Adrenal gland (tissue), 5 donors: ENCODE measurements around the gene TSPYL1.
A peak's percentile ranks its signal among the peaks of the same experiment; 100 is the strongest.

ENCODE experiments used
- POLR2A ChIP-seq, 2 donors: fragments of 450-650 bp; IDR thresholded peaks; one replicate each; pipeline ENCODE4 v1.6.1; 2017; ENCODE audit warnings: antibody characterized with exemption in 2 of 2, mild to moderate bottlenecking in 2 of 2, moderate library complexity in 1 of 2
- TF ChIP-seq, protein P1 (sequence below), 6 experiments: fragments of 450-650 bp in 4 of 6; fragments of 200-600 bp in 2 of 6; sonication (generic) in 1 of 6; IDR thresholded peaks; 1 replicate in 5 of 6; 2 replicates in 1 of 6; pipeline versions ENCODE4 v1.5.1 to v1.8.0; 2016 to 2021; ENCODE audit warnings: antibody characterized with exemption in 6 of 6, mild to moderate bottlenecking in 2 of 6, moderate library complexity in 1 of 6
- donor health status: DM: no; HTN: no; CAD: no.

DNA sequence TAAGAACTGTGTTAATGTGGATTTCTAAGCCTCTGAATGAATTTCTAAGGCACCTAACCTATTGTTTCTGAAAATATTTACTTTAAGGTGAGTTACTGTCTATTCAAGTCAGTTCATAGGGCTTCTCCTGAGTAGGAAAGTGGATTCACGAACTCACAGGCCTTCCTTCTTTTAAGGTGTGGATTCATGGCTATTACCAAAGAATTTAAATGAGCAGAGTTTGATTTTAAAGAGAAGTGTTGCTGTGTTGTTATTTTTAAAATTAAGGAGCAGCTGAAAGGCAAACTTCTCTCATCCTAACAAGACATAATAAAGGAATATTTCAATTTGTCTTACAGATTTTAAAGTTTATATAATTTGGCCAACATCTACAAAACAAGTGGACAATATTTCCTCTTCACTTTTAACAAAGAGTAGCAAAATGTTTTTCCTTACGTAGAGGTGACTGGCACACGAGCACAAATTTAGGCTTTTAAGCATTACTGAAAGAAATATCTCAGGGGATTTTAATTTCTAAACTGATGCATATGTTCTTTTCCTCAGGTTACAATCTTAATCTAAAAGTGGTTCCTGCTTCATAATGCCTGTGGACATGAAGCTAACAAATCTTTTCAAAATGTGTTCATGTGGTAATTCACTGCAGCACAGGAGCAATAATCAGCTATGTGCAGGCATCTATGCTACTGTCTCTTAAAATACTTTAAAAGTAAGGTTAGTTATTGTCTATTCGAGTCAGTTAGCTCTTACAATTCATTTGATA is 25.3 kb downstream of the TSPYL1 start:
- TF ChIP-seq, protein P1, sequence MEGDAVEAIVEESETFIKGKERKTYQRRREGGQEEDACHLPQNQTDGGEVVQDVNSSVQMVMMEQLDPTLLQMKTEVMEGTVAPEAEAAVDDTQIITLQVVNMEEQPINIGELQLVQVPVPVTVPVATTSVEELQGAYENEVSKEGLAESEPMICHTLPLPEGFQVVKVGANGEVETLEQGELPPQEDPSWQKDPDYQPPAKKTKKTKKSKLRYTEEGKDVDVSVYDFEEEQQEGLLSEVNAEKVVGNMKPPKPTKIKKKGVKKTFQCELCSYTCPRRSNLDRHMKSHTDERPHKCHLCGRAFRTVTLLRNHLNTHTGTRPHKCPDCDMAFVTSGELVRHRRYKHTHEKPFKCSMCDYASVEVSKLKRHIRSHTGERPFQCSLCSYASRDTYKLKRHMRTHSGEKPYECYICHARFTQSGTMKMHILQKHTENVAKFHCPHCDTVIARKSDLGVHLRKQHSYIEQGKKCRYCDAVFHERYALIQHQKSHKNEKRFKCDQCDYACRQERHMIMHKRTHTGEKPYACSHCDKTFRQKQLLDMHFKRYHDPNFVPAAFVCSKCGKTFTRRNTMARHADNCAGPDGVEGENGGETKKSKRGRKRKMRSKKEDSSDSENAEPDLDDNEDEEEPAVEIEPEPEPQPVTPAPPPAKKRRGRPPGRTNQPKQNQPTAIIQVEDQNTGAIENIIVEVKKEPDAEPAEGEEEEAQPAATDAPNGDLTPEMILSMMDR (IDR thresholded peaks at IDR 0.05), result no peak
- TF ChIP-seq POLR2A (IDR thresholded peaks at IDR 0.05), result peak in 1 of 2 donors; percentile 82
